ENCODE results near the gene CCDC170.
"Not testable (repeated sequence)": the region's sequence is repeated elsewhere in the genome, so short reads cannot be mapped to it uniquely, and the experiment has no call there.

Gene CCDC170

DNA sequence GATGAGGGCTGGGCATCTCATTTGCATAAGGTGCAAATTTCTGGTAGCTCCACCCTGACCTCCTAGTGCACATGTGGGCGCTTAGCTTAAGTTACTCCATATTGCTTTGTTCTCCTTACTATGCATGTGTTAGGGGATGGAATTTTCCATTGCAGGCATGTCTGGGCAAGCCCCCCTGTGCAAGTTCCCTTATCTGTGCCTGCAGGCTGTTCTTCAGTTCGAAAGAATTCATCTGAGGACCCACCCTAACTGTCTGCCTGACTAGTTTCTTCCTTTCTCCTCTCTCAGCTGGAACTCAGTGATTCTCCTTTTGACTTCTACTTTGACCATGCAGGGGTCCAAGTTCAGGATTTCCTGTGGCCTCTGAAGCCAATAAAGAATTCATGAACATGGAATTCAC is 30.2 kb downstream of the CCDC170 start:
- Histone ChIP-seq H3K27me3 (ENCODE audit: control insufficient read depth, insufficient read depth, low read length) (no peaks in the 10 kb centered on the region), H3K36me3 (ENCODE audit: insufficient read depth, low read length) (no peaks in the 10 kb centered on the region), H3K9me3 (replicated peaks; ENCODE audit: low read length) (no peaks in the 10 kb centered on the region), H3K4me2 (ENCODE audit: low read length) (no peak overlapping the region), H3K9ac (ENCODE audit: low read depth, low read length) (no peak overlapping the region), H3K4me3 (ENCODE audit: low read length) (no peak overlapping the region), H3K4me1 (ENCODE audit: control insufficient read depth, insufficient read depth, low read length) (no peaks in the 10 kb centered on the region)

GRCh38 chr6:151534576-151534975 is 40.8 kb downstream of the CCDC170 start:
- H3K36me3 ChIP-seq (ENCODE audit: insufficient read depth, low read length), result no peaks in the 10 kb centered on the region
- H3K4me2 ChIP-seq (ENCODE audit: low read length), result peak overlapping the region; percentile 37
- peaks cover 16% of the 10 kb centered on the region for H3K4me1 ChIP-seq (ENCODE audit: control insufficient read depth, insufficient read depth, low read length)
- H3K9me3 ChIP-seq (replicated peaks; ENCODE audit: low read length), result no peaks in the 10 kb centered on the region
- H3K4me3 ChIP-seq (ENCODE audit: low read length), result no peak overlapping the region
- H3K9ac ChIP-seq (ENCODE audit: low read depth, low read length), result no peak overlapping the region
- no peaks in the 10 kb centered on the region for H3K27me3 ChIP-seq (ENCODE audit: control insufficient read depth, insufficient read depth, low read length)

- Histone ChIP-seq H3K4me1 (ENCODE audit: control insufficient read depth, insufficient read depth, low read length) (peaks cover 16% of the 10 kb centered on the region), H3K9me3 (replicated peaks; ENCODE audit: low read length) (no peaks in the 10 kb centered on the region), H3K27me3 (ENCODE audit: control insufficient read depth, insufficient read depth, low read length) (no peaks in the 10 kb centered on the region), H3K36me3 (ENCODE audit: insufficient read depth, low read length) (no peaks in the 10 kb centered on the region), H3K9ac (ENCODE audit: low read depth, low read length) (no peak overlapping the region), H3K4me2 (ENCODE audit: low read length) (no peak overlapping the region), H3K4me3 (ENCODE audit: low read length) (no peak overlapping the region)
Measured at GRCh38 chr6:151535476-151536187, 41.8 kb downstream of the CCDC170 start.

DNA sequence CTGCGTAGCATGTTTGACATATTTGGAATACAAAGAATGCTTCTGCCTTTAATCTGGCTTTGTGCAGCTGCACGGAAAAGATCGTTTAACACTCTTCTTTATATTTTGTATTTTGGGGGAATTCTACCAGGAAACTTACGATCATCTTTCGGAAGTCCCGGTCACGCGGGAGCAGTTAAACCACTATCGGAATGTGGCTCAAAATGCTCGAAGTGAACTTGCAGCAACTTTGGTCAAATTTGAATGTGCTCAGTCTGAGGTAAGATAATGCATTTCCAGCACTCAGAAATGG is 42.3 kb downstream of the CCDC170 start:
- Histone ChIP-seq H3K4me2 (ENCODE audit: low read length) (no peak overlapping the region), H3K9me3 (replicated peaks; ENCODE audit: low read length) (no peaks in the 10 kb centered on the region), H3K4me1 (ENCODE audit: control insufficient read depth, insufficient read depth, low read length) (peaks cover 16% of the 10 kb centered on the region), H3K27me3 (ENCODE audit: control insufficient read depth, insufficient read depth, low read length) (no peaks in the 10 kb centered on the region), H3K36me3 (ENCODE audit: insufficient read depth, low read length) (no peaks in the 10 kb centered on the region), H3K4me3 (ENCODE audit: low read length) (no peak overlapping the region), H3K9ac (ENCODE audit: low read depth, low read length) (no peak overlapping the region)

DNA sequence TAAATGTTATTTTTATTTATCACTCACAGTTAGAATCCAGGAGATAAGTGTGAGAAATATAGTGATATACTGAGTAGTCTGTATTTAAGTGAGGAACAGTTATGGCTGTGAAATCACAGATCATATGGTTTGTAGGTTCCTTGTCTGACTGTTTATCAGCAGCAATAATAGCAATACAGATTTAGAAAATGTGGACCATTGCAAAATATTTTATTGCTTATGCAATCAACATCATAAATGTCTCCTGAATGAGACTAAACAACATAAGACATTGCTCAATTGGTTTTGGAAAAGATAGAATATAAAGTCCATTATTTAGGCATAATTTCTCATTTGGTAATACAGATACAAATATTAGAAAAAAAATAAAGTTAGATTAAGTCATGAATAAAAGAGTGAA is 43.7 kb downstream of the CCDC170 start:
- Histone ChIP-seq H3K9ac (ENCODE audit: low read depth, low read length) (no peak overlapping the region), H3K4me3 (ENCODE audit: low read length) (no peak overlapping the region), H3K36me3 (ENCODE audit: insufficient read depth, low read length) (no peaks in the 10 kb centered on the region), H3K9me3 (replicated peaks; ENCODE audit: low read length) (no peaks in the 10 kb centered on the region), H3K4me1 (ENCODE audit: control insufficient read depth, insufficient read depth, low read length) (peaks cover 16% of the 10 kb centered on the region), H3K27me3 (ENCODE audit: control insufficient read depth, insufficient read depth, low read length) (no peaks in the 10 kb centered on the region), H3K4me2 (ENCODE audit: low read length) (no peak overlapping the region)

GRCh38 chr6:151539506-151540268 is 45.9 kb downstream of the CCDC170 start:
- Histone ChIP-seq H3K27me3 (ENCODE audit: control insufficient read depth, insufficient read depth, low read length) (no peaks in the 10 kb centered on the region), H3K9ac (ENCODE audit: low read depth, low read length) (no peak overlapping the region), H3K36me3 (ENCODE audit: insufficient read depth, low read length) (no peaks in the 10 kb centered on the region), H3K9me3 (replicated peaks; ENCODE audit: low read length) (no peaks in the 10 kb centered on the region), H3K4me3 (ENCODE audit: low read length) (no peak overlapping the region), H3K4me2 (ENCODE audit: low read length) (no peak overlapping the region), H3K4me1 (ENCODE audit: control insufficient read depth, insufficient read depth, low read length) (peaks cover 8% of the 10 kb centered on the region)

DNA sequence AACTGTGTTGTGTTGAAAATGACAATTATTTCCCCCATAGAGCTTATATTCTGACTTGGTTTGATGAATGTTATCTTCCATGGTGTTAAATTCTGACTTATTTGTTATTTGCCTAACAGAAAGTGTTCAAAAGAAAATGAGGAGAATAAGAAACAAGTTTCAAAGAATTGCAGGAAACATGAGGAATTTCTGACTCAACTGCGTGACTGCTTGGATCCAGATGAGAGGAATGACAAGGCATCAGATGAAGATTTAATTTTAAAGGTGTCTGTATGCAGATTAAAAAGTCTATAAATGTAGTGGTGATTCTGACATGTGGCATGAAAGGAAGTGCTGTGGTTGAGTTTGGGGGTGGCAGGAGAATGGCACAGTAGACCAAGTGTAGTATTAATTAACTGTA is 50.6 kb downstream of the CCDC170 start:
- Histone ChIP-seq H3K4me2 (ENCODE audit: low read length) (no peak overlapping the region), H3K4me1 (ENCODE audit: control insufficient read depth, insufficient read depth, low read length) (no peaks in the 10 kb centered on the region), H3K9me3 (replicated peaks; ENCODE audit: low read length) (no peaks in the 10 kb centered on the region), H3K27me3 (ENCODE audit: control insufficient read depth, insufficient read depth, low read length) (no peaks in the 10 kb centered on the region), H3K36me3 (ENCODE audit: insufficient read depth, low read length) (no peaks in the 10 kb centered on the region), H3K4me3 (ENCODE audit: low read length) (no peak overlapping the region), H3K9ac (ENCODE audit: low read depth, low read length) (no peak overlapping the region)

GRCh38 chr6:151544884-151545283 is 51.1 kb downstream of the CCDC170 start:
- H3K4me1 ChIP-seq (ENCODE audit: control insufficient read depth, insufficient read depth, low read length); H3K36me3 ChIP-seq (ENCODE audit: insufficient read depth, low read length); H3K9me3 ChIP-seq (replicated peaks; ENCODE audit: low read length); H3K4me3 ChIP-seq (ENCODE audit: low read length); H3K9ac ChIP-seq (ENCODE audit: low read depth, low read length); H3K27me3 ChIP-seq (ENCODE audit: control insufficient read depth, insufficient read depth, low read length); H3K4me2 ChIP-seq (ENCODE audit: low read length): not testable (repeated sequence)

GRCh38 chr6:151546941-151547659 is 53.3 kb downstream of the CCDC170 start:
- Histone ChIP-seq H3K4me2 (ENCODE audit: low read length) (no peak overlapping the region), H3K4me3 (ENCODE audit: low read length) (no peak overlapping the region), H3K27me3 (ENCODE audit: control insufficient read depth, insufficient read depth, low read length) (no peaks in the 10 kb centered on the region), H3K4me1 (ENCODE audit: control insufficient read depth, insufficient read depth, low read length) (no peaks in the 10 kb centered on the region), H3K9ac (ENCODE audit: low read depth, low read length) (no peak overlapping the region), H3K36me3 (ENCODE audit: insufficient read depth, low read length) (no peaks in the 10 kb centered on the region), H3K9me3 (replicated peaks; ENCODE audit: low read length) (no peaks in the 10 kb centered on the region)

DNA sequence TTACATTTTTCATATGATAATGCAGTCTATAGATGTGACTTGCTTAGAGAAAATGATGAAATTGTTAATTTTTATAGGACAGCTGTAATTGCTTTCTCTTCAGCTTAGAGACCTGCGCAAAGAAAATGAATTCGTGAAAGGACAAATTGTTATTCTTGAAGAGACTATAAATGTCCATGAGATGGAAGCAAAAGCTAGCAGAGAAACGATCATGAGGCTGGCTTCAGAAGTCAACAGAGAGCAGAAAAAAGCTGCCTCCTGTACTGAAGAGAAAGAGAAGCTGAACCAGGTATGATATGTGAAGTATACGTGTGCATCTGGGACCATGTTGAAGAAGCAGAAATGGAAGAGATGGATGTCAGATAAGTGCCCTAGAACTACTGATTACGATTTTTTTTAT is 54.4 kb downstream of the CCDC170 start:
- Histone ChIP-seq H3K4me2 (ENCODE audit: low read length) (no peak overlapping the region), H3K9me3 (replicated peaks; ENCODE audit: low read length) (no peaks in the 10 kb centered on the region), H3K27me3 (ENCODE audit: control insufficient read depth, insufficient read depth, low read length) (no peaks in the 10 kb centered on the region), H3K4me3 (ENCODE audit: low read length) (no peak overlapping the region), H3K36me3 (ENCODE audit: insufficient read depth, low read length) (no peaks in the 10 kb centered on the region), H3K4me1 (ENCODE audit: control insufficient read depth, insufficient read depth, low read length) (no peaks in the 10 kb centered on the region), H3K9ac (ENCODE audit: low read depth, low read length) (no peak overlapping the region)

DNA sequence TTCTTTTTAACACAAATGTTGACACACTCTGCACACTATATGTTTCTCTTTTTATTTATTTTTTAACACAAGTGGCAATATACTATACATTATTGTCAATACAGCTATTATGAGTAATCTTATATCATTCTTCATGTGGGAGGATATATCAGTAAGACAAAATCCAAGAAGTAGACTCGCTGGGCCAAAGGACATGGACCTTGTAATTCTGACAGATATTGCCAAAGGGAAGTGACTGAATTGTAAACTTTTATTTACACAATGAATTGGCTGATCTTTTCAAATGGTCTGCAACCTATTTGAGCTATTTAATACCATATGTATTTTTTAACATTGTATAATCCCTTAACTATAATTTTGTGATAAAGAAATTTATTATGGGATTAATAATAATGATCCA is 56.0 kb downstream of the CCDC170 start:
- Histone ChIP-seq H3K4me3 (ENCODE audit: low read length) (no peak overlapping the region), H3K4me2 (ENCODE audit: low read length) (no peak overlapping the region), H3K9ac (ENCODE audit: low read depth, low read length) (no peak overlapping the region), H3K27me3 (ENCODE audit: control insufficient read depth, insufficient read depth, low read length) (no peaks in the 10 kb centered on the region), H3K36me3 (ENCODE audit: insufficient read depth, low read length) (no peaks in the 10 kb centered on the region), H3K4me1 (ENCODE audit: control insufficient read depth, insufficient read depth, low read length) (no peaks in the 10 kb centered on the region), H3K9me3 (replicated peaks; ENCODE audit: low read length) (no peaks in the 10 kb centered on the region)
